Measurements from ENCODE around the gene RTEL1. TPM values are rescaled to one million over a fixed set of nuclear protein-coding genes. Genes with fewer than 3 reads are reported as not detected.

RTEL1 gene
- total RNA-seq, 1 experiment from 2014 or later: 33.4 TPM

GRCh38 chr20:63688228-63689045, 30.3 kb downstream of the RTEL1 start:
- Histone ChIP-seq H3K18ac (ENCODE audit: insufficient read length, low read depth, low read length) (no peak overlapping the region), H2BK15ac (ENCODE audit: low read depth, low read length) (no peak overlapping the region), H2AFZ (ENCODE audit: low read length) (no peak overlapping the region), H3K23me2 (ENCODE audit: insufficient read length, low read depth, low read length, poor library complexity, severe bottlenecking) (no peaks in the 10 kb centered on the region), H3K56ac (ENCODE audit: insufficient read length, low read depth, low read length) (no peak overlapping the region), H4K8ac (replicated peaks; ENCODE audit: insufficient read length, low read depth, low read length) (no peak overlapping the region), H3K4me1 (ENCODE audit: insufficient read depth, low read length) (no peaks in the 10 kb centered on the region), H3K4me2 (ENCODE audit: insufficient read depth, insufficient read length, low read length) (no peak overlapping the region), H4K20me1 (ENCODE audit: control insufficient read depth, insufficient read depth, insufficient read length) (no peaks in the 10 kb centered on the region), H4K5ac (ENCODE audit: insufficient read length, low read depth, low read length) (no peak overlapping the region), H3K4ac (ENCODE audit: low read depth, low read length) (no peak overlapping the region), H3K9me3 (ENCODE audit: control insufficient read depth, low read depth, low read length) (no peaks in the 10 kb centered on the region), H2BK5ac (ENCODE audit: insufficient read length, low read length) (no peak overlapping the region), H2BK12ac (ENCODE audit: insufficient read length, low read depth, low read length) (no peak overlapping the region), H3K23ac (ENCODE audit: insufficient read length, low read depth, low read length) (no peak overlapping the region), H4K91ac (ENCODE audit: insufficient read length, low read depth, low read length) (no peak overlapping the region), H2BK120ac (ENCODE audit: low read depth, low read length, poor library complexity, severe bottlenecking) (no peak overlapping the region), H3K79me2 (ENCODE audit: insufficient read depth, low read length) (no peaks in the 10 kb centered on the region), H3K27me3 (ENCODE audit: insufficient read depth, low read length) (no peaks in the 10 kb centered on the region), H2AK5ac (ENCODE audit: insufficient read length, low read length) (no peak overlapping the region), H3K14ac (ENCODE audit: insufficient read depth, low read length) (no peak overlapping the region), H3T11ph (ENCODE audit: low read length) (no peak overlapping the region), H3K79me1 (ENCODE audit: insufficient read depth, low read depth, low read length, poor library complexity, severe bottlenecking) (no peaks in the 10 kb centered on the region), H3K27ac (ENCODE audit: insufficient read length, low read depth, low read length) (no peak overlapping the region), H3K9ac (ENCODE audit: extremely low read depth, insufficient read length, low read length) (no peak overlapping the region), H2BK20ac (ENCODE audit: low read depth, low read length, poor library complexity, severe bottlenecking) (no peak overlapping the region)
- Mint-ChIP-seq H3K4me1 (no peaks in the 10 kb centered on the region), H3K27ac (peak overlapping the region in 1 of 3 experiments; percentile 90; a peak in 1 of 7 replicates), H3K27me3 (ENCODE audit: low read depth) (no peaks in the 10 kb centered on the region; the same call in 1 of the 2 replicates), H3K9me3 (no peaks in the 10 kb centered on the region), H3K36me3 (ENCODE audit: insufficient read depth in 1 of 3, low read depth in 3 of 3) (peaks cover 8 to 14% (median 10%) of the 10 kb centered on the region in 3 experiments; a peak in 6 of 7 replicates), H3K4me3 (no peak overlapping the region)
- TF ChIP-seq, protein P1, sequence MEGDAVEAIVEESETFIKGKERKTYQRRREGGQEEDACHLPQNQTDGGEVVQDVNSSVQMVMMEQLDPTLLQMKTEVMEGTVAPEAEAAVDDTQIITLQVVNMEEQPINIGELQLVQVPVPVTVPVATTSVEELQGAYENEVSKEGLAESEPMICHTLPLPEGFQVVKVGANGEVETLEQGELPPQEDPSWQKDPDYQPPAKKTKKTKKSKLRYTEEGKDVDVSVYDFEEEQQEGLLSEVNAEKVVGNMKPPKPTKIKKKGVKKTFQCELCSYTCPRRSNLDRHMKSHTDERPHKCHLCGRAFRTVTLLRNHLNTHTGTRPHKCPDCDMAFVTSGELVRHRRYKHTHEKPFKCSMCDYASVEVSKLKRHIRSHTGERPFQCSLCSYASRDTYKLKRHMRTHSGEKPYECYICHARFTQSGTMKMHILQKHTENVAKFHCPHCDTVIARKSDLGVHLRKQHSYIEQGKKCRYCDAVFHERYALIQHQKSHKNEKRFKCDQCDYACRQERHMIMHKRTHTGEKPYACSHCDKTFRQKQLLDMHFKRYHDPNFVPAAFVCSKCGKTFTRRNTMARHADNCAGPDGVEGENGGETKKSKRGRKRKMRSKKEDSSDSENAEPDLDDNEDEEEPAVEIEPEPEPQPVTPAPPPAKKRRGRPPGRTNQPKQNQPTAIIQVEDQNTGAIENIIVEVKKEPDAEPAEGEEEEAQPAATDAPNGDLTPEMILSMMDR (conservative IDR thresholded peaks at IDR 0.05): no peak
- WGBS (ENCODE audit: extremely low coverage, insufficient read length, low lambda C conversion rate): no CpG with 5 or more reads among the region's 31 CpGs
- DNase-seq: no peak
